Type B pancreatic cell (in vitro differentiated cells): Measurements from ENCODE around the gene SERPINE2. TPM values are rescaled to one million over a fixed set of nuclear protein-coding genes. Genes with fewer than 3 reads are reported as not detected.

Experiments
- DNase-seq: peaks from one replicate; pipeline ENCODE4 v3.0.0; 2021; ENCODE audit warnings: mixed read lengths; ENCODE audit not compliant: unreplicated experiment; ENCODE audit errors: extremely low spot score
- H3K27ac Mint-ChIP-seq: 2 replicates; pipeline ENCODE4 v1.8.0; 2021; ENCODE audit warnings: mild to moderate bottlenecking, mixed read lengths
- H3K27me3 Mint-ChIP-seq: 2 replicates; pipeline ENCODE4 v1.8.0; 2021; ENCODE audit warnings: mixed read lengths
- H3K36me3 Mint-ChIP-seq: 2 replicates; pipeline ENCODE4 v1.8.0; 2021; ENCODE audit warnings: mixed read lengths
- H3K4me1 Mint-ChIP-seq: one replicate; pipeline ENCODE4 v1.8.0; 2021; ENCODE audit warnings: mixed read lengths; ENCODE audit not compliant: unreplicated experiment
- H3K4me3 Mint-ChIP-seq: 2 replicates; pipeline ENCODE4 v1.8.0; 2021; ENCODE audit warnings: mild to moderate bottlenecking, mixed read lengths
- H3K9me3 Mint-ChIP-seq: 2 replicates; pipeline ENCODE4 v1.8.0; 2021; ENCODE audit warnings: mixed read lengths
- total RNA-seq: library from RNA; stranded (reverse); gene quantifications from 2 replicates; pipeline ENCODE4 v1.2.1, GENCODE V29; 2021; ENCODE audit warnings: low replicate concordance
- TF ChIP-seq, protein P1 (sequence below): fragments of 200-600 bp; sonication (generic); conservative IDR thresholded peaks from 2 replicates; pipeline ENCODE4 v1.5.0; 2021; ENCODE audit warnings: antibody characterized with exemption, mild to moderate bottlenecking

Gene SERPINE2
- total RNA-seq, 1 donor from 2014 or later = 37.4 TPM

DNA sequence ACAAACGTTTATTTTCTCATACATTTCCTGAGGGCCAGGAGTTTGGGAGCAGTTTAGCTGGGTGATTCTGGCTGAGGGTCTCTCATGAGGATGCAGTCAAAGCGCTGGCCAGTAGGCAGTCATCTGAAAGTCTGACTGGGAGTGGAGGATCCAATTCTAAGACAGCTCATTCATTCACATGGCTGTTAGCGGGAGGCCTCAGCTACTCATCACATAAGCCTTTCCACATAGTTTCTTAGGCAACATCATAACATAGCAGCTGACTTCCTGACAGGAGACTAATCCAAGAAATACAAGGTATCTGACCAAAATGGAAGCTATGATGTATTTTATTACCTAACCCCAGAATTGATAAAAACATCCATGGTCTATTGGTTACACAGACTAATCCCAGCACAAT, 84.7 kb downstream of the SERPINE2 start:
- H3K9me3 Mint-ChIP-seq = no peaks in the 10 kb centered on the region
- H3K36me3 Mint-ChIP-seq = no peaks in the 10 kb centered on the region
- H3K4me1 Mint-ChIP-seq = peaks cover 10% of the 10 kb centered on the region
- TF ChIP-seq, protein P1, sequence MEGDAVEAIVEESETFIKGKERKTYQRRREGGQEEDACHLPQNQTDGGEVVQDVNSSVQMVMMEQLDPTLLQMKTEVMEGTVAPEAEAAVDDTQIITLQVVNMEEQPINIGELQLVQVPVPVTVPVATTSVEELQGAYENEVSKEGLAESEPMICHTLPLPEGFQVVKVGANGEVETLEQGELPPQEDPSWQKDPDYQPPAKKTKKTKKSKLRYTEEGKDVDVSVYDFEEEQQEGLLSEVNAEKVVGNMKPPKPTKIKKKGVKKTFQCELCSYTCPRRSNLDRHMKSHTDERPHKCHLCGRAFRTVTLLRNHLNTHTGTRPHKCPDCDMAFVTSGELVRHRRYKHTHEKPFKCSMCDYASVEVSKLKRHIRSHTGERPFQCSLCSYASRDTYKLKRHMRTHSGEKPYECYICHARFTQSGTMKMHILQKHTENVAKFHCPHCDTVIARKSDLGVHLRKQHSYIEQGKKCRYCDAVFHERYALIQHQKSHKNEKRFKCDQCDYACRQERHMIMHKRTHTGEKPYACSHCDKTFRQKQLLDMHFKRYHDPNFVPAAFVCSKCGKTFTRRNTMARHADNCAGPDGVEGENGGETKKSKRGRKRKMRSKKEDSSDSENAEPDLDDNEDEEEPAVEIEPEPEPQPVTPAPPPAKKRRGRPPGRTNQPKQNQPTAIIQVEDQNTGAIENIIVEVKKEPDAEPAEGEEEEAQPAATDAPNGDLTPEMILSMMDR = no peak
- no peak for DNase-seq
- no peak overlapping the region for H3K4me3 Mint-ChIP-seq
- peaks cover 4% of the 10 kb centered on the region for H3K27me3 Mint-ChIP-seq
- H3K27ac Mint-ChIP-seq = no peak overlapping the region

DNA sequence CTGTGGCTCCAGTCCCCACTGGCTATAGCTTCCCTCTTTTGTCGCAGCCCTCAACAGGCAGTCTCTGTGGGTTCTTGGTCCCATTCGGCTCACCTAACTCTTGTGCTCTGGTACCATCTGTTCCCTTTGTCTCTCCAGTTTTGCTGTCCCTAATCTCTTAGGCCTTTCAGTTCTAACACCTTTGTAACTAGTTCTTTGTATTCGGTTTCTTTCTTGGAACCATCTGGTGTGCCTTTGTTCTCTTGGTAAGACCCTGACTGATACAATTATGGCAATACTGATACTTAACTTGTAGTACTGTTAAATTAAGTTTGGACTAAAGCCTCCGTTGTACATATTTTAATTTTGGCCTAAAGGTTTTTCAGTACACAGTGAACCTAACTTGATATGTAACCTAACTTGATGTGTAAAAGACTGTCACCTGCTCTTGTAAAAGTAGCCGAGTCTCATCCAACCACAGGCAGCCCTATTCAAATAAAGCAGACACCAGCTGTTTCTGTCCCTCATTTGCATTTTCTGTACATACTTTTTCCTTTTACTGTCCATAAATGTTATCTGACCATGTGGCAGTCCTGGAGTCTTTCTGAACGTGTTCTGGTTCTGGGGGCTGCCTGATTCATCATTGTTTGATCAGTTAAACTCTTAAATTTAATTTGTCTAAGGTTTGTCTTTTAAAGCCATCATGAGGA, 86.7 kb downstream of the SERPINE2 start:
- TF ChIP-seq, protein P1 = no peak
- H3K9me3 Mint-ChIP-seq = no peaks in the 10 kb centered on the region
- DNase-seq = no peak
- no peaks in the 10 kb centered on the region for H3K36me3 Mint-ChIP-seq
- peaks cover 8% of the 10 kb centered on the region for H3K27me3 Mint-ChIP-seq
- no peak overlapping the region for H3K27ac Mint-ChIP-seq
- peaks cover 11% of the 10 kb centered on the region for H3K4me1 Mint-ChIP-seq
- no peak overlapping the region for H3K4me3 Mint-ChIP-seq

DNA sequence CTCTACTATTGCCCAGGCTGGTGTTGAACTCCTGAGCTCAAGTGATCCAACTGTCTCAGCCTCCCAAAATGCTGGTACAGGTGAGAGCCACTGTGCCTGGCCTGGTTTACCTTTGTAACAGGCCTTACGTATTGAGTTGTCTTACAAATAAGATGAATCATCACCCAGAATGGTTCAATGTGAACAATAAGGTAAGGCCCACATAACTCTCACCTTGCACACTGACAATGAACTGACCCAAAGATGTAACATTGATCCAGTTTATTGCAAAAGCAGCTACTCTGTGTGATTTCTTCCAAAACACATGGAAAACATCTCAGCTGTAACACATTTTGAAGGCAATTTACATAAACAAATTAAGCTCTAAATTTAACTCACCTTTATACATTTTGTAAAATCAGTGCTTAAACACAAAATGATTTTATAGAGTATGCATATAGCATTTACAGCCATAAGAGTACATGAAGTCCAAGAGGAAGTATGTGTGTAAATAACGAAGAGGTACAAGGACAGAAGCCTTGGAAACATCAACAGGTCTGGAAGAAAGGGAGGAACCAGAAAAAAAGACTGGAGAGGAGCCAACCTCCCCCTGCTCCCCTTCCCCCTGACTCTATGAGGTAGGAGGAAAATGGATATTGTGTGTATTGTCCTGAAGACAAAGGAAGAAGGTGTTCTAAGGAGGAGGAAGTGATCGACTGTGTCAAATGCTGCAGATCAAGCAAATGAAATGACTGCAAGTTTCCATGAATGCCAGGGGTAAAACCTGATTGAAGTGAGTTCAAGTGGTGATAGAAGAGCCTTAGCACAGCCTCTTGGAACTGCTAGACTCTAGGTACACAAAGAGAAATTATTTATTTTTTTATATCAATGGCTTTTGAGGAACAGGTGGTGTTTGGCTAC, 88.4 kb downstream of the SERPINE2 start:
- Mint-ChIP-seq H3K9me3 (no peaks in the 10 kb centered on the region), H3K27me3 (peaks cover 4% of the 10 kb centered on the region), H3K27ac (no peak overlapping the region), H3K36me3 (no peaks in the 10 kb centered on the region), H3K4me3 (no peak overlapping the region), H3K4me1 (peaks cover 9% of the 10 kb centered on the region)
- no peak for DNase-seq
- TF ChIP-seq, protein P1 = no peak

- Mint-ChIP-seq H3K27me3 (peaks cover 4% of the 10 kb centered on the region), H3K4me1 (peaks cover 9% of the 10 kb centered on the region), H3K27ac (no peak overlapping the region), H3K36me3 (no peaks in the 10 kb centered on the region), H3K9me3 (no peaks in the 10 kb centered on the region), H3K4me3 (no peak overlapping the region)
- TF ChIP-seq, protein P1 = no peak
- DNase-seq = no peak
Measured at GRCh38 chr2:223949241-223949840, 89.7 kb downstream of the SERPINE2 start.

GRCh38 chr2:223947711-223948205, 91.3 kb downstream of the SERPINE2 start:
- H3K4me1 Mint-ChIP-seq = peaks cover 19% of the 10 kb centered on the region
- peak overlapping the region; percentile 2 for H3K27ac Mint-ChIP-seq
- H3K4me3 Mint-ChIP-seq = no peak overlapping the region
- DNase-seq = no peak
- H3K27me3 Mint-ChIP-seq = peaks cover 4% of the 10 kb centered on the region
- no peaks in the 10 kb centered on the region for H3K9me3 Mint-ChIP-seq
- H3K36me3 Mint-ChIP-seq = peaks cover 4% of the 10 kb centered on the region
- TF ChIP-seq, protein P1 = no peak
